Left colon (tissue), 2 donors: ENCODE measurements around the gene FAP. TPM values are rescaled to one million over a fixed set of nuclear protein-coding genes. Genes with fewer than 3 reads are reported as not detected.

Experiments used
- ATAC-seq: fragments of 200-7000 bp; cut with Tn5 transposase; one replicate; pipeline ENCODE4 v1.9.1; 2020; ENCODE audit warnings: mild to moderate bottlenecking, moderate library complexity
- DNase-seq, 2 donors: peaks; one replicate each; pipeline ENCODE4 v3.0.0-alpha.2; 2020
- intact Hi-C, 2 donors: fragments of 100-400 bp; cut with DNase I in 1 of 2; cut with micrococcal nuclease in 1 of 2; formaldehyde crosslinking; loops; one replicate each; pipeline versions ENCODE4 v1.11.2 to v1.14.0; 2022; cut with DNase I, micrococcal nuclease
- long read RNA-seq: library from polyadenylated mRNA; unstranded; transcript quantifications from one replicate; pipeline ENCODE4 v2.0.0, GENCODE V29; 2021
- total RNA-seq, 2 donors: library from RNA; stranded (reverse); fragmentation: NEBNext Ultra II Directional; extraction: Animal tissue kit (Norgen Biotek cat#: 25700); gene quantifications; one replicate each; pipeline ENCODE4 v1.2.1, GENCODE V29; 2021
- donor health status: DM: no; HTN: no; CAD: no.
- donor health status: DM: yes; HTN: yes; CAD: no.

The FAP gene, protein sequence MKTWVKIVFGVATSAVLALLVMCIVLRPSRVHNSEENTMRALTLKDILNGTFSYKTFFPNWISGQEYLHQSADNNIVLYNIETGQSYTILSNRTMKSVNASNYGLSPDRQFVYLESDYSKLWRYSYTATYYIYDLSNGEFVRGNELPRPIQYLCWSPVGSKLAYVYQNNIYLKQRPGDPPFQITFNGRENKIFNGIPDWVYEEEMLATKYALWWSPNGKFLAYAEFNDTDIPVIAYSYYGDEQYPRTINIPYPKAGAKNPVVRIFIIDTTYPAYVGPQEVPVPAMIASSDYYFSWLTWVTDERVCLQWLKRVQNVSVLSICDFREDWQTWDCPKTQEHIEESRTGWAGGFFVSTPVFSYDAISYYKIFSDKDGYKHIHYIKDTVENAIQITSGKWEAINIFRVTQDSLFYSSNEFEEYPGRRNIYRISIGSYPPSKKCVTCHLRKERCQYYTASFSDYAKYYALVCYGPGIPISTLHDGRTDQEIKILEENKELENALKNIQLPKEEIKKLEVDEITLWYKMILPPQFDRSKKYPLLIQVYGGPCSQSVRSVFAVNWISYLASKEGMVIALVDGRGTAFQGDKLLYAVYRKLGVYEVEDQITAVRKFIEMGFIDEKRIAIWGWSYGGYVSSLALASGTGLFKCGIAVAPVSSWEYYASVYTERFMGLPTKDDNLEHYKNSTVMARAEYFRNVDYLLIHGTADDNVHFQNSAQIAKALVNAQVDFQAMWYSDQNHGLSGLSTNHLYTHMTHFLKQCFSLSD
- total RNA-seq, result under 1 TPM; 0.34 to 0.78 TPM
- long read RNA-seq, partial matches to known transcripts, result 0 of 1 reads
- long read RNA-seq, other reads (novel, unspliced or antisense), result 0 of 1 reads

- no peak for ATAC-seq
- intact Hi-C loops, result no loop called here
- no peak for DNase-seq
Observed at GRCh38 chr2:162243294-162243693, at the start of gene FAP. TSS of gene FAP (minus strand) at chr2:162243445. CDS start at chr2:162243327, 118 bp downstream.

DNA sequence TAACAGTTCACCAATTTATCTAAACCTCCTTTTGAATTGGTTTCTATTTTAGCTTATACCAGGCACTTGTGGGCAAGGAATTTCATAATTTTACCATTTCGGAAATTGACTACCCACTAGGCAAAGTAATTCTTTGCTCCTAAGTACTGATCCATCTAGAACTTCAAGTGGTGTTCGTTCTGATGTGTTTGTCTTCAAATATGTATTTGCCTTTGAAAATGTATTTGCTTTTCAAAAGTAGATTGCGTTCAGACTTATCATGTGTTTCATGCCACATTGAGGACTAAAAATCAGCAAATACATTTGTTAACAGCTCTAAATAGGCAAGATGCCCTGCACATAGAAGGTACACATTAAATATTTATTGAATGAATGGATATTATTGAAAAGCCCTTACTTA, 48.5 kb upstream of the FAP start:
- no peak for DNase-seq
- intact Hi-C loops, result loop anchor here in 1 of 2 donors (10.0 kb wide), 1 partner anchor 137 kb away; the partner anchor contains the start of gene GCG
- ATAC-seq, result no peak

DNA sequence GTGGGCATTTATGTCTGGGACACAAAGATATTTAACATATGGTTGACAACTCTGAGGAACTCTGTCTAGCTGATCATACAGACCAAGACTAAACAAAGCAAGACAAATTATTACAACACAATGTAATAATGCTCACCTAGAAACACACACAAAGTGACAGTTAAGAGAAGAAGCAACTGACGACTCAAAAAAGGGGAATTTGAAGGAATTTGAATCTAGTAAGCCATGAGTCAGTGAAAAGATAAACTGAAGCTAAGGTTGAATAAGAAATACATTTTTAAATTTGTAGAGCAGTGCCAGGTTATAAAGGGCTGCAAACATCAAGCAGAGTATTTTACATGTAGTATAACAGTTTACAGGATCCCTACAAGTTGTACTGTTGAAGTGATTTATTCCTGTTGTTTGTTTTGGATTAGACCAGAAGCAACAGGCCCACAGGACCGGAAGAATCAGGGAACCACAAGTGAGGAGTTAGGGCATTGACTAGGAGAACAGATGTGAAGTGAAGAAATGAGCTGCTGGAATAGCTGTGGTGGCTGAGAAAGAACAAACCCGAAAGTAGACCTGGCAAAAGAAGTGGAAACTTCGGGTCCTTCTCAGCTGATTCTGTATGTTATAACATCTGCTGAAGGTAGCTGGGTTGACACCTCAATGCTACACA, 39.6 kb upstream of the FAP start:
- DNase-seq (no peak), ATAC-seq (no peak)
- intact Hi-C loops, result no loop called here

DNA sequence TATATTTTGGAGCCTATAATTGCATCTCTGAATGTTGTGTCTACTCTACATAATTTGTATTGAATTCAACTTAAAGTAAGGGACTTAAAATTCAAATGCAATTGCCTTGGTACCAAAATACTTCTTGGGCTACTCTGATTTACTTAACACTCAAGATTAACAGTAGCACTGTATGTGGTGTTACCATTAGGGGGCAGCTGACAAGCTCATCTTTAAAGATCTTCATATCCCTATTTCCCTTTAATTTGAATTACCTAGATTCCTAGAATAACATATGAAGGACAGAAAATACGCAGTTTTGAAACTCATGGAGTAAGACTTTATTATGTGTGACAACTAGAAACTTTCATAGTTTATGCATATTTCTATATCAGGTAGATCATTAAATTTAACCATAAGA, 37.4 kb upstream of the FAP start:
- no peak for ATAC-seq
- no peak for DNase-seq
- intact Hi-C loops, result no loop called here

DNA sequence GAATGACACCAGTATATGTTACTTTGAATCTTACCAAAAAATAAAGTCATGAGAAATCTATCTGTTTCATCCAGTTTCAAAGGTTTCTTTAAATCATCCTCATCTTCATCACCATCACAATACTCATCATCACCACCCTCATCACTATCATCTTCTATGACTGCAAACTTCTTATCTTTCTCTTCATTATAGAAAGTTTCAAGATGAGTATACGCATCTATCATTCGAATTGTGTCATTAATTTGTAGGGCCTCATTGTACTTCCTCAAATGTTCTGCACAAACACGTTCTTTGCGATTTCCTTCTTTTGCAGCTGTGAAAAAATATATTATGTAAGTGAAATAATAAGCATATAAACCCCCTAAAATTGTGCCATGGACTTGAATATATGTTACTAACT, 34.1 kb upstream of the FAP start:
- intact Hi-C loops, result no loop called here
- no peak for ATAC-seq

DNA sequence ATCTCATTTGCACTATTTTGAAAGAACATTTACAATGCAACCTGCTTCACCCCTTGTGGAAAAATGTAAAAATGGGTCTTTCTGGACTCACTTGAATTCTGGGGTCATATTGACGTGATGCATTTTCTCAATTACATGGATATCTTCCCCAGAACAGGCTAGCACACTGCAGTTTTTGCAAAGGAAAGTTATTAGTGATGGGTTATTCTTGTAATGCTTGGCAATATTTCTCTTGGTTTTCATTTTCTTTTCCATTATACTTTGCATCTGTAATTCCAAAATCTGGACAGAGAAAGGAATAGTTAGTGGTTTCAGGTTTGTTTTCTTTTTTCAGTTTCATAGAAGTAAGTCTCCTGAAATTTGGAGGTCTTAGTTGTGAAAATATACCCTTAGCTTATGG, 24.8 kb upstream of the FAP start:
- intact Hi-C loops, result no loop called here
- no peak for DNase-seq
- ATAC-seq, result no peak

More for the DNA sequence above, 34.1 kb upstream of the FAP start:
- DNase-seq, result no peak

GRCh38 chr2:162267496-162267895, 24.3 kb upstream of the FAP start:
- intact Hi-C loops, result no loop called here
- ATAC-seq (no peak), DNase-seq (no peak)

- DNase-seq (no peak), ATAC-seq (no peak)
- intact Hi-C loops, result no loop called here
Observed at GRCh38 chr2:162266460-162266760, 23.2 kb upstream of the FAP start.

GRCh38 chr2:162265666-162266459, 22.6 kb upstream of the FAP start:
- intact Hi-C loops, result no loop called here
- no peak for ATAC-seq
- no peak for DNase-seq

GRCh38 chr2:162261032-162261945, 18.0 kb upstream of the FAP start:
- intact Hi-C loops, result no loop called here
- peak; percentile 17 to 36 for DNase-seq
- ATAC-seq, result peak; percentile 81

GRCh38 chr2:162258686-162259085, 15.4 kb upstream of the FAP start:
- ATAC-seq (no peak), DNase-seq (no peak)
- intact Hi-C loops, result no loop called here

GRCh38 chr2:162258169-162258568, 14.9 kb upstream of the FAP start:
- intact Hi-C loops, result no loop called here
- no peak for ATAC-seq
- DNase-seq, result no peak

DNA sequence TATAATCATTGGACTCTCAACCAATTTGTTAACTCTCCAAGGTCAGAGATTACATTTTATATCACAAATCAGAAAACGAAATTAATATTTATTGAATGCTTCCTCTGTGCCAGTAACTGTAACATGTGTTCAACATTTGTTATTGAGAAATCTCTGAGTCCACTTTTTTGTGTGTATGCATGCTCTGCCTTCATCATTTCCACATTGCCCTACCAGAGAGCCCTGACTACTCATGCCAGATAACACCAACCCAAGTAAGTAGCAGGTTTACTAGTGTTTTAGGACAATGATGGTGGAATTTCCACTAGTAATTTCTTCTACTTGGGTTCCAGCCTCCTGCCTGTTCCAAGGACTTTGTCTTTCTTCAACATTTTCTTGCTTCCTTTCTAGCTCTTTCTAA, 14.2 kb upstream of the FAP start:
- intact Hi-C loops, result no loop called here
- DNase-seq (no peak), ATAC-seq (no peak)

- DNase-seq (no peak), ATAC-seq (no peak)
- intact Hi-C loops, result no loop called here
Observed at GRCh38 chr2:162256591-162256991, 13.3 kb upstream of the FAP start.

GRCh38 chr2:162254236-162254871, 11.1 kb upstream of the FAP start:
- DNase-seq, result no peak
- ATAC-seq, result no peak
- intact Hi-C loops, result no loop called here

DNA sequence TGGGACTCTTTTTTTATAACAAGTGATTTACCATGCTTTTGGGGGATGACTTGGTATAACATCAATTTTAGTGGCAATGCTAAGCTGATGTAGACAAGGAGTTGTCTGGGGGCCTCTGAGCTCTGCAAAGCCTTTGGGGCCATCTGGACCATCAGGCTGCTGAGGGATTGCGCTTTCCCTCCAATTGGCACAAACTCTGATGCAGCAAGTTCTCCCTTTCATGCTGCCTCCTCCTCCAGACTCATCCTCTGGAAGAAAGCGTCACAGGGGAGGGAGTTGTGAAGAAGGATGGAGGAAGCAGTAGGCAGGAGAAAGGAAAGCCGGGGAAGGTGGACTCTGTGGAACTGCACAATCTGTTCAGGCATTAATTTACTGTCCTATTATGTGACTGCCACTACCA, 10.2 kb upstream of the FAP start:
- no peak for ATAC-seq
- intact Hi-C loops, result no loop called here
- no peak for DNase-seq

GRCh38 chr2:162252153-162252552, 8.9 kb upstream of the FAP start:
- intact Hi-C loops, result no loop called here
- ATAC-seq (no peak), DNase-seq (no peak)

DNA sequence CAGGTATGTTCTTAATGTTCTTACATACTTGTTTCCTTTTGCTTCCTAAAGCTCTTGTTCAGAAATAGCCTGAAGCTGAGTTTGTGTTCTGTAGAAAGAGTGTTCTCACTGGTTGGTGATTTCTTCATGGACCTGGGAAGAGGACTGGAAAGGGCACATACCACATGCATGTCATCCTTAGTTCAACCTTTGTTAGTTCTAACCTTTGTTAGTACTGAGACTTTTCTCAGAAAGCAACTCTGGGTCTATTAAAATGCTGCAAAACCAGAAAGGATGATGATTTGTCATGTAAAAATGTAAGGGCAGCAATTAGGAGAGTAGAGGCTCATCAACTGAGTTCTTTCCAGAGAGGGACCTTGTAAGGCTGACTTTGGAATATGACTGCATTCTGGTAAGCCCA, 2.5 kb upstream of the FAP start:
- no peak for DNase-seq
- intact Hi-C loops, result no loop called here
- no peak for ATAC-seq
